ENCODE measurements around the gene METAP1.
"Not testable (repeated sequence)": the region's sequence is repeated elsewhere in the genome, so short reads cannot be mapped to it uniquely, and the experiment has no call there.

METAP1 gene

GRCh38 chr4:98995183-98996055 lies at the start of gene METAP1:
METAP1 (plus strand) TSS chr4:98995721; CDS start chr4:98995754, 33 bp downstream.
- peak; percentile 99 for DNase-seq

GRCh38 chr4:98946359-98946758 lies 49.2 kb upstream of the METAP1 start:
- DNase-seq = no peak

- DNase-seq = no peak
Observed at GRCh38 chr4:98950925-98951324, 44.6 kb upstream of the METAP1 start.

GRCh38 chr4:98951710-98952109 lies 43.8 kb upstream of the METAP1 start:
- DNase-seq = no peak

GRCh38 chr4:98955229-98955628 lies 40.3 kb upstream of the METAP1 start:
- no peak for DNase-seq

GRCh38 chr4:98958065-98958464 lies 37.5 kb upstream of the METAP1 start:
- DNase-seq = no peak

GRCh38 chr4:98959411-98959810 lies 36.1 kb upstream of the METAP1 start:
- no peak for DNase-seq

GRCh38 chr4:98961770-98962169 lies 33.8 kb upstream of the METAP1 start:
- no peak for DNase-seq

- DNase-seq = no peak
Observed at GRCh38 chr4:98963538-98964433, 31.7 kb upstream of the METAP1 start.

- no peak for DNase-seq
Observed at GRCh38 chr4:98966926-98967325, 28.6 kb upstream of the METAP1 start.

GRCh38 chr4:98967786-98968329 lies 27.7 kb upstream of the METAP1 start:
- DNase-seq = no peak

GRCh38 chr4:98969878-98970785 lies 25.4 kb upstream of the METAP1 start:
- no peak for DNase-seq

- DNase-seq = no peak
Observed at GRCh38 chr4:98976716-98977115, 18.8 kb upstream of the METAP1 start.

GRCh38 chr4:98977557-98977956 lies 18.0 kb upstream of the METAP1 start:
- DNase-seq = no peak

GRCh38 chr4:98987720-98988119 lies 7.8 kb upstream of the METAP1 start:
- DNase-seq = no peak

- not testable (repeated sequence) for DNase-seq
Observed at GRCh38 chr4:98992835-98993234, 2.7 kb upstream of the METAP1 start.

- no peak for DNase-seq
Observed at GRCh38 chr4:98993419-98994071, 2.0 kb upstream of the METAP1 start.

GRCh38 chr4:98994474-98995182 lies 893 bp upstream of the METAP1 start:
- no peak for DNase-seq

GRCh38 chr4:98996056-98996764 lies 689 bp downstream of the METAP1 start:
- no peak for DNase-seq

GRCh38 chr4:98996765-98997068 lies 1.2 kb downstream of the METAP1 start:
- DNase-seq = no peak

- DNase-seq = no peak
Observed at GRCh38 chr4:98997166-98997565, 1.6 kb downstream of the METAP1 start.

All from islet precursor cell (in vitro differentiated cells).